Heart left ventricle (tissue), 16 donors: ENCODE measurements around the gene THSD4. TPM values are rescaled to one million over a fixed set of nuclear protein-coding genes. Genes with fewer than 3 reads are reported as not detected.

Source experiments
- ATAC-seq, 4 donors: fragments of 200-7000 bp; cut with Tn5 transposase; one replicate each; pipeline ENCODE4 v1.9.1; 2020 to 2022; ENCODE audit warnings: moderate library complexity in 4 of 4, mild to moderate bottlenecking in 3 of 4, moderate number of reproducible peaks in 1 of 4
- DNase-seq, 5 donors: peaks; one replicate each; pipeline ENCODE4 v3.0.0-alpha.2; 2020
- H3K27ac ChIP-seq, 12 donors: fragments of 200-600 bp; sonication (generic) in 4 of 12; one replicate each; pipeline versions ENCODE4 v1.5.0 to v1.8.0; 2016 to 2022; ENCODE audit warnings: mild to moderate bottlenecking in 2 of 12
- H3K27me3 ChIP-seq, 9 donors: fragments of 200-600 bp; sonication (generic) in 2 of 9; one replicate each; pipeline versions ENCODE4 v1.5.1 to v1.8.0; 2016 to 2022; ENCODE audit warnings: mild to moderate bottlenecking in 3 of 9
- H3K36me3 ChIP-seq, 9 donors: fragments of 200-600 bp; sonication (generic) in 2 of 9; one replicate each; pipeline versions ENCODE4 v1.5.0 to v1.8.0; 2018 to 2022; ENCODE audit warnings: mild to moderate bottlenecking in 2 of 9
- H3K4me1 ChIP-seq, 12 donors: fragments of 200-600 bp; sonication (generic) in 4 of 12; one replicate each; pipeline versions ENCODE4 v1.5.0 to v1.8.0; 2016 to 2022; ENCODE audit warnings: mild to moderate bottlenecking in 3 of 12
- H3K4me3 ChIP-seq, 12 donors: fragments of 200-600 bp; sonication (generic) in 4 of 12; one replicate each; pipeline versions ENCODE4 v1.5.0 to v1.8.0; 2017 to 2022; ENCODE audit warnings: mild to moderate bottlenecking in 9 of 12, moderate library complexity in 4 of 12
- H3K9me3 ChIP-seq, 12 donors: fragments of 200-600 bp; sonication (generic) in 4 of 12; one replicate each; pipeline versions ENCODE4 v1.5.0 to v1.8.0; 2016 to 2022; ENCODE audit warnings: mild to moderate bottlenecking in 1 of 12
- CTCF ChIP-seq, 12 donors: fragments of 200-600 bp; sonication (generic) in 4 of 12; IDR thresholded peaks; one replicate each; pipeline versions ENCODE4 v1.5.0 to v1.8.0; 2018 to 2022; ENCODE audit warnings: antibody characterized with exemption in 12 of 12, mild to moderate bottlenecking in 5 of 12
- POLR2A ChIP-seq, 2 donors: fragments of 450-650 bp; IDR thresholded peaks; one replicate each; pipeline ENCODE4 v1.6.1; 2017; ENCODE audit warnings: antibody characterized with exemption in 2 of 2, mild to moderate bottlenecking in 2 of 2, moderate library complexity in 2 of 2
- WGBS, 4 donors: extraction: QIAGEN DNeasy Blood & Tissue Kit in 2 of 4; methylation state at CpG; one replicate each; pipeline versions ENCODE4 v1.1.5 to v1.1.7; 2013 to 2018; 5-methylcytosine and 5-hydroxymethylcytosine counted together
- intact Hi-C, 10 donors: fragments of 100-400 bp; cut with DNase I; formaldehyde crosslinking; loops; one replicate each; pipeline versions ENCODE4 v1.11.1 to v1.14.2; 2022
- polyA plus RNA-seq, 2 donors: library from polyadenylated mRNA; stranded (reverse); fragments of 200-250 nt; gene quantifications; one replicate each; pipeline ENCODE4 v1.2.3, GENCODE V29; 2013
- total RNA-seq, 9 donors: library from RNA; depleted of rRNA in 2 of 9; stranded (reverse); fragments of >200 nt in 2 of 9; fragmentation: NEBNext Ultra II Directional in 3 of 9; extraction: Animal tissue kit (Norgen Biotek cat#: 25700) in 3 of 9; gene quantifications; one replicate each; pipeline versions ENCODE4 v1.1.0 to v1.2.4, GENCODE V29; 2016 to 2023
- donor health status: ischemic (EF 13 %, LVEDD 7.1; RV severe dilation, severe dysfunction).
- donor health status: healthy with polysubstance abuse.
- donor health status: DM: no; HTN: yes; CAD: no.
- donor health status: DM: no; HTN: no; CAD: no.
- donor health status: ischemic (EF 25% LVEDD 6.9; RV normal size, moderate dysfunction).
- donor health status: ischemic (EF 25% LVEDD 5.7; RV mildly dilated, moderate dysfunction).
- donor health status: healthy.
- donor health status: DM: yes; HTN: yes; CAD: no.
- donor health status: ischemic (EF 35%, LVEDD 5.7; RV mildly dilated, moderate dysfunction).
- donor health status: nonischemic (EF 11% LVEDD 7.7; RV severe dilation, severe dysfunction).
- donor health status: DM: yes; HTN: yes; CAD: no.
- donor health status: PGD.
- donor health status: ischemic (EF 29% LVEDD 5.4; RV normal size, mild dysfunction).
- donor health status: nonischemic (EF 23%, LVEDD 6.1; RV moderate dilation, normal function).

The THSD4 gene
- total and polyA plus RNA-seq, 11 donors, result 32.6 to 206 (median 93.2) TPM

GRCh38 chr15:71788646-71789579 lies 673.6 kb downstream of the THSD4 start:
- Histone ChIP-seq H3K27ac (no peak overlapping the region), H3K4me1 (peaks cover 0 to 4% (median 0%) of the 10 kb centered on the region in 12 donors), H3K27me3 (no peaks in the 10 kb centered on the region), H3K36me3 (no peaks in the 10 kb centered on the region), H3K9me3 (no peaks in the 10 kb centered on the region), H3K4me3 (no peak overlapping the region)
- TF ChIP-seq POLR2A (IDR thresholded peaks at IDR 0.05) (no peak), CTCF (IDR thresholded peaks at IDR 0.05) (no peak)
- intact Hi-C loops, result loop anchor here in 2 of 10 donors (5.0 to 10.0 kb wide), 2 partner anchors 37 to 366 kb away; no protein-coding TSS in a partner anchor
- ATAC-seq (no peak), DNase-seq (no peak)
- 85 to 89% (median 88%) methylated on average over 15 of the region's 15 CpGs for WGBS, 4 donors

- intact Hi-C loops, result loop anchor here in 2 of 10 donors (5.0 to 10.0 kb wide), 2 partner anchors 37 to 365 kb away; no protein-coding TSS in a partner anchor
- TF ChIP-seq CTCF (IDR thresholded peaks at IDR 0.05) (no peak), POLR2A (IDR thresholded peaks at IDR 0.05) (no peak)
- DNase-seq (no peak), ATAC-seq (no peak)
- no peaks in the 10 kb centered on the region for H3K36me3 ChIP-seq
- no peak overlapping the region for H3K27ac ChIP-seq
- 85 to 94% (median 91%) methylated on average over 6 of the region's 6 CpGs for WGBS, 4 donors
- no peak overlapping the region for H3K4me3 ChIP-seq
- peaks cover 0 to 4% (median 0%) of the 10 kb centered on the region in 12 donors for H3K4me1 ChIP-seq
- H3K27me3 ChIP-seq, result no peaks in the 10 kb centered on the region
- no peaks in the 10 kb centered on the region for H3K9me3 ChIP-seq
Observed at GRCh38 chr15:71789616-71790015, 674.3 kb downstream of the THSD4 start.

GRCh38 chr15:71790081-71790480 lies 674.8 kb downstream of the THSD4 start:
- intact Hi-C loops, result no loop called here
- WGBS, 4 donors, result 81 to 86% (median 82%) methylated on average over 10 of the region's 10 CpGs

More at GRCh38 chr15:71790081-71790480, 674.8 kb downstream of the THSD4 start:
- ATAC-seq (no peak), DNase-seq (no peak)
- H3K36me3 ChIP-seq, result no peaks in the 10 kb centered on the region
- H3K4me1 ChIP-seq, result peaks cover 0 to 4% (median 0%) of the 10 kb centered on the region in 12 donors
- H3K4me3 ChIP-seq, result no peak overlapping the region
- TF ChIP-seq CTCF (IDR thresholded peaks at IDR 0.05) (no peak), POLR2A (IDR thresholded peaks at IDR 0.05) (no peak)
- no peaks in the 10 kb centered on the region for H3K27me3 ChIP-seq
- no peak overlapping the region for H3K27ac ChIP-seq
- H3K9me3 ChIP-seq, result no peaks in the 10 kb centered on the region
